Measurements from ENCODE around the gene FOSL2.

The FOSL2 gene

GRCh38 chr2:28463211-28463816 lies 70.7 kb downstream of the FOSL2 start:
- TF ChIP-seq NFIC (IDR thresholded peaks at IDR 0.05) (no peak), TAF1 (IDR thresholded peaks at IDR 0.05; ENCODE audit: low read depth) (no peak)

- no peak for TF ChIP-seq FOXM1 (IDR thresholded peaks at IDR 0.05; ENCODE audit: borderline replicate concordance, low read depth)
- TF ChIP-seq NFIC (IDR thresholded peaks at IDR 0.05) = no peak
- no peak for TF ChIP-seq TEAD4 (IDR thresholded peaks at IDR 0.05)
- no peak for TF ChIP-seq TCF12 (IDR thresholded peaks at IDR 0.05; ENCODE audit: low read depth)
- TF ChIP-seq MAX (IDR thresholded peaks at IDR 0.05) = no peak
- TF ChIP-seq ZBTB7A (IDR thresholded peaks at IDR 0.05; ENCODE audit: low read depth) = no peak
- no peak for TF ChIP-seq USF1 (IDR thresholded peaks at IDR 0.05)
- TF ChIP-seq EP300 (IDR thresholded peaks at IDR 0.05; ENCODE audit: borderline replicate concordance) = no peak
- TF ChIP-seq CEBPB (IDR thresholded peaks at IDR 0.05) = no peak
- no peak for TF ChIP-seq EGR1 (IDR thresholded peaks at IDR 0.05)
- no peak for TF ChIP-seq TAF1 (IDR thresholded peaks at IDR 0.05; ENCODE audit: low read depth)
- TF ChIP-seq RAD21 (IDR thresholded peaks at IDR 0.05; ENCODE audit: low read depth) = no peak
- no peak for TF ChIP-seq CREB1 (IDR thresholded peaks at IDR 0.05; ENCODE audit: low read depth)
- no peak for TF ChIP-seq REST (IDR thresholded peaks at IDR 0.05; ENCODE audit: low read depth)
Observed at GRCh38 chr2:28463893-28464292, 71.2 kb downstream of the FOSL2 start.

- no peak for TF ChIP-seq RAD21 (IDR thresholded peaks at IDR 0.05; ENCODE audit: low read depth)
- TF ChIP-seq TAF1 (IDR thresholded peaks at IDR 0.05; ENCODE audit: low read depth) = no peak
- TF ChIP-seq EP300 (IDR thresholded peaks at IDR 0.05; ENCODE audit: borderline replicate concordance) = no peak
- TF ChIP-seq FOXM1 (IDR thresholded peaks at IDR 0.05; ENCODE audit: borderline replicate concordance, low read depth) = no peak
- no peak for TF ChIP-seq YY1 (IDR thresholded peaks at IDR 0.05; ENCODE audit: low read depth)
- no peak for TF ChIP-seq ZBTB7A (IDR thresholded peaks at IDR 0.05; ENCODE audit: low read depth)
- TF ChIP-seq TEAD4 (IDR thresholded peaks at IDR 0.05) = no peak
- no peak for TF ChIP-seq CEBPB (IDR thresholded peaks at IDR 0.05)
- TF ChIP-seq MAX (IDR thresholded peaks at IDR 0.05) = no peak
- TF ChIP-seq USF1 (IDR thresholded peaks at IDR 0.05) = no peak
- TF ChIP-seq NFIC (IDR thresholded peaks at IDR 0.05) = no peak
- TF ChIP-seq CREB1 (IDR thresholded peaks at IDR 0.05; ENCODE audit: low read depth) = no peak
- TF ChIP-seq EGR1 (IDR thresholded peaks at IDR 0.05) = no peak
- no peak for TF ChIP-seq REST (IDR thresholded peaks at IDR 0.05; ENCODE audit: low read depth)
Observed at GRCh38 chr2:28465148-28465885, 72.7 kb downstream of the FOSL2 start.
